HG03196 (cell line): ENCODE data around the gene SYPL2.

Experiments
- ATAC-seq: cut with Tn5 transposase; IDR thresholded peaks from one replicate; pipeline ENCODE4 v1.9.1; 2021; ENCODE audit not compliant: unreplicated experiment

The SYPL2 gene

GRCh38 chr1:109513110-109513710, 46.9 kb downstream of the SYPL2 start:
- ATAC-seq: no peak

DNA sequence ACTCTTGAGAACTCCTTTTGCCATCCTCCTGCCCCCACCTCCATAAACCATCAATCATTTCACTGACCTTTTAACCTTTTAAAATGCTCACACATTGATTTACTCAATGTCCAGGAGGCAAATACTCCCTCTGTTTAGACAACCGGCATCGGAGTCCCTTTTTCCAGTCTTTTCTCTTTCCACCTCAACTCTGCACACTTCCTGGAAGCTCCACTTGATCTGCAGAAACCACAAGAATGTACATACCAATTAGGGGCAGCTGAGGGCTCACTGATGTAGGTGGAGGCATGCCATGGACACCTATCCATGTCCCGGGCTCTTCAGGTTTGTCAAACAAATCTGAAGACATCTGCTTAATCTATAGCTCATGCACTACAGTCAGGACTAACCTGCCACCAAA, 48.5 kb downstream of the SYPL2 start:
- ATAC-seq: no peak

DNA sequence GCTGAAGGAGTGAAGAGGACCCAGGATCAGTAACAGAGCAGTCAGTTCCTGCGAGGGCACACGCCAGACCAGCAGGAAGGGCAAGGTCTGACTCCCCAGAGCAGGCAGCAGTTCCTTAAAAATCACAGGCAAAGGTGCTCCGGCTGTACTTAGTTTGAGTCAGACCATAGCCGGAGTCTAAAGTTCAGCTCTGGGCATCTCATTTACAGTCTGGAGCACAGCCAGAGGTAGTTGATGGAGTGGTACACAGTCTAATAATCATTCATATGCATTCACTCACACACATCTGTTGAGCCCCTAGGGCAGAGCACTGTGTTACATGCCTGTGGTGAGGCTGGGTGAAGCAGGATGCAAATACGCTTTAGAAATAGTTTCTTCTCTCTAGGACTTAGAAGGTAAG, 50.5 kb downstream of the SYPL2 start:
- no peak for ATAC-seq

- no peak for ATAC-seq
Observed at GRCh38 chr1:109517337-109517736, 51.0 kb downstream of the SYPL2 start.

GRCh38 chr1:109521002-109521951, 54.9 kb downstream of the SYPL2 start:
- no peak for ATAC-seq

GRCh38 chr1:109522026-109522425, 55.7 kb downstream of the SYPL2 start:
- ATAC-seq: no peak

GRCh38 chr1:109523706-109524105, 57.4 kb downstream of the SYPL2 start:
- no peak for ATAC-seq

GRCh38 chr1:109527098-109527811, 60.9 kb downstream of the SYPL2 start:
- ATAC-seq: no peak

DNA sequence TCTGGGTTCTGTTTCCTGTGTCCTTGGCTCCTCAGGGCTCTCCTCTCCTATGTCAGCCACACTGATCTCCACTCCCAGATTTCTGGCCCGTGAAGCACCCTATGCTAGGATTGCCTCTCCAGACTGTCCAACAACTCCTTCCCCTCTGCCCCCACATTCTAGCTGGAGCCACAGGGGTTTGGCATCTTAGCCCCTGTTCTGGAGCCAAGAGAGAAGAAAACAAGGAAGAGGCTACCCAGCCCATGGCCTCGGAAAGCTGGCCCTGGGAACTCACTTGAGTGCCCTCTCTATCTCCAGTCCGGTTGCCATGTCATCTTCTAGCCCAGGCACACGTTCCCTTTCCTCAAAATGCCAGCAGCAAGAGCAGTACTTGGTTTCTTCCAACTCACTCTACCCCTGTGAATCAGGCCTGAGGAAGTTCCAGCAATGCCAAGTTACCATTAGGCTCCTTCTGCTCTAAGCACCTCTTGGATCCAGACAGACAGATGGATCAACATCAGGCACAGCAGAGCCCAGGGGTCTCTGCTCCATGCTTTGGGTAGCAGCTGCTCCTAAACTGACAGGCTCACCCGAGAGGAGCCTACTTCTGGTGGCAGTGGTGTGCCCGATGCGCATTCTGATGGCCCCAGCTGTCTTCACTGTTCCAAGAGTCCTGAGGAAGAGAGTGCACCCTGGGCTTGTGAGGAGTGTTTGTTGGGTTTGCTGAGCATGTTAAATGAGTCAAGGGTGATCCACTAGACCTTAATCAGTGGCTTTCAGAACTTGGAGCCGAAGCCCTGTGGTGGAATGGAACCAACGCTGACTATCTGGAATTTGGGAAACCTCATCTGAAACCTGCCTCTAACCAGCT, 61.7 kb downstream of the SYPL2 start:
- ATAC-seq: no peak

DNA sequence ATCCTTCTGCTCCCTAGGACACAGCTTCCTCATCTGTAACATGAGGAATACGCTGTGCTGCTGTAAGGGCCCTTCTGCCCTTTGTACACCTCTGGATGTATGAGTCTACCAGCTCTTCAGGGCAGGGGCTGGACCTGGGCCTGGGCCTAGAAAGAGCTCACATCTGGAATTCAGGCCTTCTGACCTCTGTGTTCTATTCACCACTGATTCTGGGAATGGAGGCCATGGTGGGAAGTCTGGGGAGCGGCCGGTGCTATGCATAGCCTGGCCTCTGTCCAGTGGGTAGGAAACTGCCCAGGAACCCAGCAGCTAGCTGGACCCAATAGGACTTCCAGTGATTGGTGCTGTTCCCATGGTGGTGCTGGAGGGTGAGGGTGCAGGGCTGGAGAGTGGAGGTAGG, 62.4 kb downstream of the SYPL2 start:
- no peak for ATAC-seq

DNA sequence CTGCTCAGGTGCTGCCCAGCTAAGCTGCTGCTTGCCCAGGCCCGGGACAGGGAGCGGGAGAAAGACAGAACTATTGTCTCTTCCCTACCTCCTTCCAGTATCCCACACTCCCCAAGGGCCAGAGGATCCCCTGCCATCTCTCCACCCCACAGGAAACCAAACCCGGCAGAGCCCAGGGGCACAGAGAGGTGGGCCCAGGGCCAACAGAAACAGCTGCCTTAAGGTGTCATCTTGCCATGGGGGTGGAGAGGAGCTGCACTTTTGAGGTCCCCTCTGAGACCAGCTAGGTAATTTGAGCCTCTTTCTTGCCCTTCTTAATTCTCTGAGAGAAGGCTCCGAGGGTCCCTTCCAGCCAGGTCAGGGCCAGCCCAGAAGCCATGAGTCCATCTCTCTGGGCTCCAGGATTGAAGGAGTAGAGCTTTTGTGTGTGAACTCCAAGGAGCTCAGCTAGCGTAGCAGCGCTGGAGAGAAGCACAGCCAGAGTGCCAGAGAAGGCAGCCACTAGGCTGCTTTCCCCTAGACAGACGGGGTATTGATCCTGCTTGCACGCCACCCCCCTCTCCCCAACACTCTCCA, 63.6 kb downstream of the SYPL2 start:
- no peak for ATAC-seq

GRCh38 chr1:109530457-109531087, 64.2 kb downstream of the SYPL2 start:
- no peak for ATAC-seq

DNA sequence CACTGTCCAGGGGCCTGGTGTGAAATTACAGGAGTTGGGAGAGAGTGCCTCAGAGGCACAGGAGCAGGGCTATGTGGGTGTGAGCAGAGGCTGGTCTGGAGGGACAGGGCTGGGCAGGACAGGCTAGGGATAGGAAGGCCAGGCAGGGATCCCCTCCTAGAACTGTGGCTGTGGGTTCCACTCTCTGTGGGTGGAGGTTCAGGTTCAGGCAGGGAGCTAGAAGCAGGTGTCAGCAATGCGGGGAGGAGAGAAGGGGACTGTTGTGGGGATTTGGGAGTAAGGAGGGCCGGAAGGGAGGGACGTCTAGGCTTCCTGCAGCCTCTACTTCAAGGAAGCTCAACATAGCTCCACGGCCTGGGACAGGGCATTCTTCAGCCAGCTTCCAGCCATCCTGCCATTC, 65.0 kb downstream of the SYPL2 start:
- no peak for ATAC-seq
